ENCODE results near the gene TMEM52B.

The TMEM52B gene

GRCh38 chr12:10211101-10211939, 32.5 kb downstream of the TMEM52B start:
- TF ChIP-seq CTCF (IDR thresholded peaks at IDR 0.05; ENCODE audit: low read length, missing control alignments) = no peak
- no peak overlapping the region for H3K4me3 ChIP-seq (replicated peaks; ENCODE audit: low read depth, low read length)
- DNase-seq (ENCODE audit: low read depth) = no peak

- TF ChIP-seq CTCF (IDR thresholded peaks at IDR 0.05; ENCODE audit: low read length, missing control alignments) = no peak
- peak; percentile 99 for DNase-seq (ENCODE audit: low read depth)
- peak overlapping the region; percentile 99 for H3K4me3 ChIP-seq (replicated peaks; ENCODE audit: low read depth, low read length)
These were observed 33.3 kb downstream of the TMEM52B start for GRCh38 chr12:10211940-10212738.

- peak; percentile 90 for DNase-seq (ENCODE audit: low read depth)
- H3K4me3 ChIP-seq (replicated peaks; ENCODE audit: low read depth, low read length) = peak within 1 kb of the TSS; percentile 99
- TF ChIP-seq CTCF (IDR thresholded peaks at IDR 0.05; ENCODE audit: low read length, missing control alignments) = no peak
These were observed 33.9 kb downstream of the TMEM52B start, which contains the start of gene GABARAPL1 for GRCh38 chr12:10212739-10213131. Gene GABARAPL1, plus strand, starts transcription at chr12:10212877. Its CDS starts 253 bp downstream, at chr12:10213130.

- no peak for TF ChIP-seq CTCF (IDR thresholded peaks at IDR 0.05; ENCODE audit: low read length, missing control alignments)
- peak; percentile 94 for DNase-seq (ENCODE audit: low read depth)
- H3K4me3 ChIP-seq (replicated peaks; ENCODE audit: low read depth, low read length) = peak overlapping the region; percentile 99
These were observed 34.6 kb downstream of the TMEM52B start for GRCh38 chr12:10213168-10214135.

GRCh38 chr12:10214136-10214894, 35.5 kb downstream of the TMEM52B start:
- H3K4me3 ChIP-seq (replicated peaks; ENCODE audit: low read depth, low read length) = peak overlapping the region; percentile 99
- no peak for TF ChIP-seq CTCF (IDR thresholded peaks at IDR 0.05; ENCODE audit: low read length, missing control alignments)
- peak; percentile 67 for DNase-seq (ENCODE audit: low read depth)

- TF ChIP-seq CTCF (IDR thresholded peaks at IDR 0.05; ENCODE audit: low read length, missing control alignments) = no peak
- H3K4me3 ChIP-seq (replicated peaks; ENCODE audit: low read depth, low read length) = peak overlapping the region; percentile 99
- peak; percentile 29 for DNase-seq (ENCODE audit: low read depth)
These were observed 36.0 kb downstream of the TMEM52B start for GRCh38 chr12:10214895-10215267.
